ENCODE data around the gene TMEM82.

DNA sequence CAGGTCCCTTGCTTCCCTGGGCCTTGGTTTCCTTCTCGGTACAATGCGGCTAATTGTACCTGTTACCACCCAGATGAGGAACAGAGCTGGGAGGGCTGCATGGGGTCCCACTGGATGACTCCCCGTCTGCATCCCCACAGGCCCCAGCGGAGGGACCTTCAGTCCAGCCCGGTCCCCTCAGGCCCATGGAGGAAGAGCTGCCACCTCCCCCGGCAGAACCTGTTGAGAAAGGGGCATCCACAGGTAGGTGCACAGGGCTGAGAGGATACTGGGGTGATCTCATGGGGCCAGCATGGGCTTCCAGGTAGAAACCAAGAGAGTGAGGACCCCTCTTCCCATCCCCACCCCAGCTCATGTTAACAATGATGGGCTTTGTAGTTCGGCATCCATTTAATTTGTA, 26.1 kb downstream of the TMEM82 start:
- no peak for TF ChIP-seq PURB (CRISPR knock-in tag; IDR thresholded peaks at IDR 0.05; ENCODE audit: low read depth)
- TF ChIP-seq ZKSCAN3 (CRISPR knock-in tag; IDR thresholded peaks at IDR 0.05), result no peak
- TF ChIP-seq EZH2 (IDR thresholded peaks at IDR 0.05; ENCODE audit: borderline replicate concordance, low read depth, low read length), result no peak
- TF ChIP-seq KAT2B (IDR thresholded peaks at IDR 0.05; ENCODE audit: low read depth, low read length), result no peak
- no peak for TF ChIP-seq POLR2A (conservative IDR thresholded peaks at IDR 0.05)
- TF ChIP-seq HNRNPL (IDR thresholded peaks at IDR 0.05; ENCODE audit: low read depth, low read length), result no peak
- TF ChIP-seq POLR2AphosphoS2 (IDR thresholded peaks at IDR 0.05; ENCODE audit: low read length), result no peak
- TF ChIP-seq, protein P1, sequence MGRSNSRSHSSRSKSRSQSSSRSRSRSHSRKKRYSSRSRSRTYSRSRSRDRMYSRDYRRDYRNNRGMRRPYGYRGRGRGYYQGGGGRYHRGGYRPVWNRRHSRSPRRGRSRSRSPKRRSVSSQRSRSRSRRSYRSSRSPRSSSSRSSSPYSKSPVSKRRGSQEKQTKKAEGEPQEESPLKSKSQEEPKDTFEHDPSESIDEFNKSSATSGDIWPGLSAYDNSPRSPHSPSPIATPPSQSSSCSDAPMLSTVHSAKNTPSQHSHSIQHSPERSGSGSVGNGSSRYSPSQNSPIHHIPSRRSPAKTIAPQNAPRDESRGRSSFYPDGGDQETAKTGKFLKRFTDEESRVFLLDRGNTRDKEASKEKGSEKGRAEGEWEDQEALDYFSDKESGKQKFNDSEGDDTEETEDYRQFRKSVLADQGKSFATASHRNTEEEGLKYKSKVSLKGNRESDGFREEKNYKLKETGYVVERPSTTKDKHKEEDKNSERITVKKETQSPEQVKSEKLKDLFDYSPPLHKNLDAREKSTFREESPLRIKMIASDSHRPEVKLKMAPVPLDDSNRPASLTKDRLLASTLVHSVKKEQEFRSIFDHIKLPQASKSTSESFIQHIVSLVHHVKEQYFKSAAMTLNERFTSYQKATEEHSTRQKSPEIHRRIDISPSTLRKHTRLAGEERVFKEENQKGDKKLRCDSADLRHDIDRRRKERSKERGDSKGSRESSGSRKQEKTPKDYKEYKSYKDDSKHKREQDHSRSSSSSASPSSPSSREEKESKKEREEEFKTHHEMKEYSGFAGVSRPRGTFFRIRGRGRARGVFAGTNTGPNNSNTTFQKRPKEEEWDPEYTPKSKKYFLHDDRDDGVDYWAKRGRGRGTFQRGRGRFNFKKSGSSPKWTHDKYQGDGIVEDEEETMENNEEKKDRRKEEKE (IDR thresholded peaks at IDR 0.05; ENCODE audit: borderline replicate concordance in 1 of 2, control insufficient read depth in 1 of 2, low read depth in 2 of 2, low read length in 1 of 2), result no peak
- no peak for TF ChIP-seq MEIS2 (IDR thresholded peaks at IDR 0.05; ENCODE audit: partially characterized antibody)
